Measurements from ENCODE around the gene RAB33B.

- TF ChIP-seq, protein P1, sequence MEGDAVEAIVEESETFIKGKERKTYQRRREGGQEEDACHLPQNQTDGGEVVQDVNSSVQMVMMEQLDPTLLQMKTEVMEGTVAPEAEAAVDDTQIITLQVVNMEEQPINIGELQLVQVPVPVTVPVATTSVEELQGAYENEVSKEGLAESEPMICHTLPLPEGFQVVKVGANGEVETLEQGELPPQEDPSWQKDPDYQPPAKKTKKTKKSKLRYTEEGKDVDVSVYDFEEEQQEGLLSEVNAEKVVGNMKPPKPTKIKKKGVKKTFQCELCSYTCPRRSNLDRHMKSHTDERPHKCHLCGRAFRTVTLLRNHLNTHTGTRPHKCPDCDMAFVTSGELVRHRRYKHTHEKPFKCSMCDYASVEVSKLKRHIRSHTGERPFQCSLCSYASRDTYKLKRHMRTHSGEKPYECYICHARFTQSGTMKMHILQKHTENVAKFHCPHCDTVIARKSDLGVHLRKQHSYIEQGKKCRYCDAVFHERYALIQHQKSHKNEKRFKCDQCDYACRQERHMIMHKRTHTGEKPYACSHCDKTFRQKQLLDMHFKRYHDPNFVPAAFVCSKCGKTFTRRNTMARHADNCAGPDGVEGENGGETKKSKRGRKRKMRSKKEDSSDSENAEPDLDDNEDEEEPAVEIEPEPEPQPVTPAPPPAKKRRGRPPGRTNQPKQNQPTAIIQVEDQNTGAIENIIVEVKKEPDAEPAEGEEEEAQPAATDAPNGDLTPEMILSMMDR (conservative IDR thresholded peaks at IDR 0.05 in 1 of 2, IDR thresholded peaks at IDR 0.05 in 1 of 2; ENCODE audit: low read depth in 1 of 2, low read length in 2 of 2), result no peak
- no peak for TF ChIP-seq EZH2 (IDR thresholded peaks at IDR 0.05; ENCODE audit: low read length, missing control alignments)
Measured at GRCh38 chr4:139451997-139452396, 1.9 kb upstream of the RAB33B start.
